Measurements from ENCODE around the gene LHFPL3. TPM values are rescaled to one million over a fixed set of nuclear protein-coding genes. Genes with fewer than 3 reads are reported as not detected.

Gene LHFPL3
- total RNA-seq, 1 experiment from 2014 or later: not detected

- TF ChIP-seq REST (IDR thresholded peaks at IDR 0.05; ENCODE audit: low read depth) (no peak), EZH2 (IDR thresholded peaks at IDR 0.05) (no peak), FOSL1 (IDR thresholded peaks at IDR 0.05; ENCODE audit: low read depth) (no peak), SRF (IDR thresholded peaks at IDR 0.05; ENCODE audit: low read depth) (no peak), ZFX (IDR thresholded peaks at IDR 0.05) (no peak), ZBTB33 (IDR thresholded peaks at IDR 0.05; ENCODE audit: extremely low read depth, insufficient replicate concordance, low read length) (no peak), JUND (IDR thresholded peaks at IDR 0.05) (no peak), YY1 (IDR thresholded peaks at IDR 0.05; ENCODE audit: extremely low read depth, insufficient replicate concordance, low read depth, low read length) (no peak), ZNF274 (IDR thresholded peaks at IDR 0.05; ENCODE audit: low read depth, low read length) (no peak)
- TF ChIP-seq, protein P1, sequence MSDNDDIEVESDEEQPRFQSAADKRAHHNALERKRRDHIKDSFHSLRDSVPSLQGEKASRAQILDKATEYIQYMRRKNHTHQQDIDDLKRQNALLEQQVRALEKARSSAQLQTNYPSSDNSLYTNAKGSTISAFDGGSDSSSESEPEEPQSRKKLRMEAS (IDR thresholded peaks at IDR 0.05): no peak
Observed at GRCh38 chr7:104779888-104780287, 451.5 kb downstream of the LHFPL3 start (continued).
